K562 (cell line): ENCODE results near the gene USH2A. TPM values are rescaled to one million over a fixed set of nuclear protein-coding genes. Genes with fewer than 3 reads are reported as not detected.

Experiments
- ATAC-seq: fragments of 200-7000 bp; cut with Tn5 transposase; 3 replicates; pipeline ENCODE4 v1.9.1; 2020; ENCODE audit warnings: moderate library complexity
- BruUV-seq: library from RNA; stranded (reverse); fragments of 400-500 nt; replicated peaks from 2 replicates; lab custom pipeline; 2021; lab: Mats Ljungman, UMichigan
- CTCF ChIA-PET: fragments of 300-600 bp; formaldehyde crosslinking; extraction: SDS; loops from one replicate; lab custom pipeline; 2021; ENCODE audit warnings: low intra/inter-chr PET ratio; lab: Yijun Ruan, JAX
- POLR2A ChIA-PET: fragments of 300-600, 350-650 bp; sonication (Branson Sonifier 250); formaldehyde crosslinking; extraction: SDS; loops from one replicate; lab custom pipeline; 2021; ENCODE audit warnings: antibody characterized with exemption, inconsistent platforms; lab: Yijun Ruan, JAX
- DNase-seq, 4 experiments: peaks; one replicate each; pipeline versions ENCODE4 v3.0.0 to v3.0.0-alpha.2; 2011 to 2018; ENCODE audit warnings: low spot score in 3 of 4, mixed read lengths in 3 of 4; ENCODE audit errors: extremely low read depth in 1 of 4
- FAIRE-seq: peaks from 2 replicates; lab custom pipeline; 2011; peaks lifted over from hg19 to GRCh38; lab: Jason Lieb, UNC
- H2AFZ ChIP-seq: 2 replicates; pipeline ENCODE4 v1.6.0; 2011; ENCODE audit warnings: low read depth, low read length, control low read depth, inconsistent platforms
- H3K27ac ChIP-seq: fragments of 200-600 bp; 3 replicates; pipeline ENCODE4 v1.8.0; 2011; ENCODE audit warnings: low read depth, mild to moderate bottlenecking, control low read depth, inconsistent platforms, low read length, moderate library complexity, mixed read lengths; ENCODE audit errors: extremely low read depth
- H3K27me3 ChIP-seq, 2 experiments: fragments of 300-600 bp in 1 of 2; 2 replicates in 1 of 2; 3 replicates in 1 of 2; pipeline versions ENCODE4 v1.6.0 to v1.8.0; 2011; ENCODE audit warnings: inconsistent platforms in 2 of 2, low read length in 2 of 2, mild to moderate bottlenecking in 1 of 2, mixed read lengths in 1 of 2, moderate library complexity in 1 of 2; ENCODE audit not compliant: control insufficient read depth in 2 of 2, insufficient read depth in 2 of 2
- H3K36me3 ChIP-seq: fragments of 300-600 bp; 3 replicates; pipeline ENCODE4 v1.8.0; 2011; ENCODE audit warnings: mild to moderate bottlenecking, low read length, inconsistent platforms; ENCODE audit not compliant: control insufficient read depth, insufficient read depth
- H3K4me1 ChIP-seq, 2 experiments: fragments of 200-600 bp in 1 of 2; replicated peaks in 1 of 2; 2 replicates in 1 of 2; 3 replicates in 1 of 2; pipeline versions ENCODE4 v1.5.1 to v1.8.0; 2011; ENCODE audit warnings: inconsistent platforms in 2 of 2, low read length in 2 of 2, mild to moderate bottlenecking in 1 of 2, mixed read lengths in 1 of 2, moderate library complexity in 1 of 2; ENCODE audit not compliant: control insufficient read depth in 2 of 2, insufficient read depth in 2 of 2
- H3K4me2 ChIP-seq: 2 replicates; pipeline ENCODE4 v1.6.1; 2011; ENCODE audit warnings: low read length, control low read depth, inconsistent platforms, mixed read lengths; ENCODE audit not compliant: insufficient read depth
- H3K4me3 ChIP-seq: fragments of 200-600 bp; sonication (generic), shearing (Covaris generic); 2 replicates; pipeline ENCODE4 v1.5.1; 2016; ENCODE audit warnings: control low read depth, inconsistent platforms
- H3K79me2 ChIP-seq: fragments of 200-600 bp; 3 replicates; pipeline ENCODE4 v1.8.0; 2011; ENCODE audit warnings: low read length, inconsistent platforms; ENCODE audit not compliant: control insufficient read depth, insufficient read depth
- H3K9ac ChIP-seq, 2 experiments: 2 replicates each; pipeline versions ENCODE4 v1.6.0 to v1.6.1; 2011; ENCODE audit warnings: low read depth in 2 of 2, low read length in 2 of 2, control low read depth in 1 of 2, inconsistent platforms in 1 of 2, mild to moderate bottlenecking in 1 of 2, mixed read lengths in 1 of 2; ENCODE audit not compliant: insufficient read depth in 1 of 2
- H3K9me1 ChIP-seq: one replicate; pipeline ENCODE4 v1.6.0; 2011; ENCODE audit warnings: inconsistent platforms, mild to moderate bottlenecking, low read length, moderate library complexity; ENCODE audit not compliant: control insufficient read depth, insufficient read depth
- H3K9me3 ChIP-seq: replicated peaks from 2 replicates; pipeline ENCODE4 v1.5.1; 2011; ENCODE audit warnings: low read depth, low read length, inconsistent platforms; ENCODE audit not compliant: control insufficient read depth, insufficient read depth
- H4K20me1 ChIP-seq: replicated peaks from 2 replicates; pipeline ENCODE4 v1.6.1; 2011; ENCODE audit warnings: low read length, inconsistent platforms, mixed read lengths; ENCODE audit not compliant: control insufficient read depth, insufficient read depth
- SMARCA4 ChIP-seq: fragments of 450-650 bp; IDR thresholded peaks from 2 replicates; pipeline ENCODE4 v1.6.1; 2016
- ZNF785 ChIP-seq: fragments of 250-450 bp; sonication (Bioruptor Pico); IDR thresholded peaks from 2 replicates; pipeline ENCODE4 v1.4.0; 2020; ENCODE audit warnings: mild to moderate bottlenecking
- WGBS: fragments of 100-300 bp; shearing (Covaris generic); methylation state at CpG from one replicate; pipeline ENCODE4 v1.1.6; 2016; ENCODE audit warnings: low coverage, mixed read lengths; ENCODE audit not compliant: insufficient coverage; ENCODE audit errors: missing lambda C conversion rate; 5-methylcytosine and 5-hydroxymethylcytosine counted together
- in situ Hi-C: fragments of 300-500 bp; cut with MboI; formaldehyde crosslinking; loops from 4 replicates; pipeline ENCODE4 v1.15.0; 2018; ENCODE audit warnings: inconsistent platforms, mixed read lengths
- intact Hi-C: fragments of 100-400 bp; cut with micrococcal nuclease; formaldehyde crosslinking; loops from 2 replicates; pipeline ENCODE4 v1.14.2; 2022
- polyA plus RNA-seq, 8 experiments: library from polyadenylated mRNA; depleted of rRNA in 4 of 8; stranded (reverse) in 5 of 8; unstranded in 3 of 8; fragments of >200 nt; fragmentation: Nextera tagmentation in 2 of 8; fragmentation: Illumina TruSeq in 1 of 8; extraction: Ambion mirVana in 2 of 8; extraction: Trizol in 1 of 8; gene quantifications; 2 replicates each; pipeline versions ENCODE4 v1.2.1 to v1.2.3, GENCODE V29; 2011 to 2014; ENCODE audit warnings: inconsistent platforms in 1 of 8, missing spikeins in 1 of 8
- total RNA-seq, 7 experiments: library from RNA; depleted of rRNA in 6 of 7; stranded (reverse); fragments of >200 nt in 6 of 7; fragmentation: Illumina TruSeq in 2 of 7; extraction: Trizol in 2 of 7; gene quantifications; 2 replicates each; pipeline versions ENCODE4 v1.2.1 to v1.2.3, GENCODE V29; 2011 to 2021; ENCODE audit warnings: low replicate concordance in 1 of 7
- TF ChIP-seq, protein P1 (sequence below): sonication (generic); formaldehyde crosslinking; IDR thresholded peaks from 2 replicates; pipeline ENCODE4 v1.4.0; 2020; ENCODE audit warnings: mild to moderate bottlenecking, missing genetic modification reagents
- TF ChIP-seq, protein P2 (sequence below): sonication (generic); formaldehyde crosslinking; IDR thresholded peaks from 2 replicates; pipeline ENCODE4 v1.8.1; 2022; ENCODE audit warnings: missing genetic modification reagents

Gene USH2A
- total and polyA plus RNA-seq, 9 of the 15 experiments (the other 6 are each of a cell fraction or from before 2014, with no cell fraction given), result under 0.01 TPM; not detected in 7

DNA sequence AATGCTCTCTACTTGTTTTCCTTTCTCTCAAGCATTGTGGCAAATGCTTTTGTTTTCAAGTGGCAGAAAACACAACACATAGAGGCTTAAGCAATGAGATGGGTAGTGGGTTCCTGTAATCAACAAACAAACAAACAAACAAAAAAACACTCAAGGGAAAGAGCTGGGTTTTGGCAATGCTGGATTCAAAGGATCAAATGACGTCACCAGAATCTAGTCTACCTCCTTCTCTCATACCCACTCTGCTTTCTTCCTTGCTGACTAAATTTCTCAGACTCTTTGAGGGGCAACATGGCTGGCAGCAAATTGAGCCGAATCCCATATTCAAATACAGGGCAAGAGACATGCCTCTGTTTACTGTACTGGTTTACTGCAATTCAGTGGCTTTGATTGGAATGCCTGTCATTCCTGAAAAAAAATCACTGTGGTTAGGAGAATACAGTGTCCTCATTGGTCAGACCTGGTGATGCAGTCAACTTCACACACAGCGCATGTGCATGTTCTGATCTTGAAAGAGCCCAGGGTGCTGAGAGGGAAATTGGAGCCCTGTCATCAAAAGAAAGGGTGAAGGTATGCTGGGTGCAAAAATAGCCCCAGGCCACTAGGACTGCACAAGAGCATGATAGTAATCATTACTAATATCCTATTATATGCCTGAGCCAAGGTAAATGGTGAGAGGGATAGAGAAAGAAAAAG lies 500.0 kb downstream of the USH2A start:
- no peaks in the 10 kb centered on the region for H3K79me2 ChIP-seq
- ATAC-seq (no peak), DNase-seq (no peak), FAIRE-seq (no peak)
- 2% methylated on average over 3 of the region's 3 CpGs for WGBS
- H3K4me1 ChIP-seq, result no peaks in the 10 kb centered on the region
- no peak overlapping the region for H3K4me2 ChIP-seq
- H3K4me3 ChIP-seq, result no peak overlapping the region
- in situ Hi-C loops, result no loop called here
- CTCF ChIA-PET, result no interaction called here
- no peaks in the 10 kb centered on the region for H3K9me1 ChIP-seq
- no peaks in the 10 kb centered on the region for H3K36me3 ChIP-seq
- POLR2A ChIA-PET, result no interaction called here
- H3K27ac ChIP-seq, result no peak overlapping the region
- H3K9me3 ChIP-seq, result no peaks in the 10 kb centered on the region
- H3K9ac ChIP-seq, result no peak overlapping the region
- H2AFZ ChIP-seq, result no peak overlapping the region
- TF ChIP-seq, protein P1, sequence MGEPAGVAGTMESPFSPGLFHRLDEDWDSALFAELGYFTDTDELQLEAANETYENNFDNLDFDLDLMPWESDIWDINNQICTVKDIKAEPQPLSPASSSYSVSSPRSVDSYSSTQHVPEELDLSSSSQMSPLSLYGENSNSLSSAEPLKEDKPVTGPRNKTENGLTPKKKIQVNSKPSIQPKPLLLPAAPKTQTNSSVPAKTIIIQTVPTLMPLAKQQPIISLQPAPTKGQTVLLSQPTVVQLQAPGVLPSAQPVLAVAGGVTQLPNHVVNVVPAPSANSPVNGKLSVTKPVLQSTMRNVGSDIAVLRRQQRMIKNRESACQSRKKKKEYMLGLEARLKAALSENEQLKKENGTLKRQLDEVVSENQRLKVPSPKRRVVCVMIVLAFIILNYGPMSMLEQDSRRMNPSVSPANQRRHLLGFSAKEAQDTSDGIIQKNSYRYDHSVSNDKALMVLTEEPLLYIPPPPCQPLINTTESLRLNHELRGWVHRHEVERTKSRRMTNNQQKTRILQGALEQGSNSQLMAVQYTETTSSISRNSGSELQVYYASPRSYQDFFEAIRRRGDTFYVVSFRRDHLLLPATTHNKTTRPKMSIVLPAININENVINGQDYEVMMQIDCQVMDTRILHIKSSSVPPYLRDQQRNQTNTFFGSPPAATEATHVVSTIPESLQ (CRISPR knock-in tag), result no peak
- TF ChIP-seq SMARCA4 (no peak), ZNF785 (no peak)
- TF ChIP-seq, protein P2, sequence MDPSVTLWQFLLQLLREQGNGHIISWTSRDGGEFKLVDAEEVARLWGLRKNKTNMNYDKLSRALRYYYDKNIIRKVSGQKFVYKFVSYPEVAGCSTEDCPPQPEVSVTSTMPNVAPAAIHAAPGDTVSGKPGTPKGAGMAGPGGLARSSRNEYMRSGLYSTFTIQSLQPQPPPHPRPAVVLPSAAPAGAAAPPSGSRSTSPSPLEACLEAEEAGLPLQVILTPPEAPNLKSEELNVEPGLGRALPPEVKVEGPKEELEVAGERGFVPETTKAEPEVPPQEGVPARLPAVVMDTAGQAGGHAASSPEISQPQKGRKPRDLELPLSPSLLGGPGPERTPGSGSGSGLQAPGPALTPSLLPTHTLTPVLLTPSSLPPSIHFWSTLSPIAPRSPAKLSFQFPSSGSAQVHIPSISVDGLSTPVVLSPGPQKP, result no peak
- TF ChIP-seq, all 486 proteins: peak for 0
- H3K27me3 ChIP-seq, result no peaks in the 10 kb centered on the region
- no TSS peak for BruUV-seq
- no peaks in the 10 kb centered on the region for H4K20me1 ChIP-seq
- intact Hi-C loops, result no loop called here
